Measurements from ENCODE around the gene MBD2. TPM values are rescaled to one million over a fixed set of nuclear protein-coding genes. Genes with fewer than 3 reads are reported as not detected.

The MBD2 gene
- polyA plus RNA-seq (2013): 45.2 TPM

DNA sequence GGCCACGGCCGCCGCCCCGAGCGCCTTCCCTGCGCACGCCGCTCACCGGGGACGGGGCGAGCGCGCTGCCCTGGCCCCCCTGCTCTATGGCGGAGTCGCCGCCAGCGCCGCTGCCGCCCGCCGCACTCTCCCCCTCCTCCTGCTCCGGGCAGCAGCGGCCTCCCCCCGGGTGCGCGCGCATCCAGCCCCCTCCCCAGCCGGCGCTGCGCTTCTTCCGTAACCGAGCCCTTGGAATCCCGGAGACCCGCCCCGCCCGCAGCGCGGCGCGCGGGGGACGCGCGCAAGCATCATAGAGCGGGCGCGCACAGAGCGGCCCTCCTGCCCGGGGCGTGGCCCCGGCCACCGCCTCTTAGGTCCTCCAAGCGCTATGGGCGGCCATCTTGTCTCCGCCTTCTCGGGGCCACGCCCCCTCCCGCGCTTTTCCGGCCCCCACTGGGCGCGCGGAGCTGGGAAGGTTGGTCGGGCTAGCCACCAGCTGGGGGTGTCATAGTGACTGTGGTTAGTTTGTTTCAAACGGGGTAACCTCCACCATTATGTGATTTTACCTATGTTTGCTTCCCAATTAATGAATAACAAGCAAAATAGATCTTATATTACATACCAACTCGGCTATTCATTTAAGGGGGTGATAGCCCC is at the start of gene MBD2:
Gene MBD2, minus strand, starts transcription at position 291 of the 636 bp plus-strand sequence. Its CDS starts 110 bp downstream, at position 181.
- H3K36me3 ChIP-seq (ENCODE audit: control insufficient read depth in 4 of 4, insufficient read depth in 4 of 4, low read length in 3 of 4): peaks cover 0 to 5% (median 0%) of the 10 kb centered on the region in 4 experiments
- DNase-seq: peak; percentile 95 to 98 (median 98)
- H3K4me3 ChIP-seq (ENCODE audit: control insufficient read depth in 1 of 7, extremely low read depth in 1 of 7, insufficient read depth in 4 of 7, low read depth in 2 of 7, low read length in 6 of 7): peak within 1 kb of the TSS; percentile 60 to 86 (median 77)
- peaks cover 14 to 24% (median 18%) of the 10 kb centered on the region in 4 experiments for H3K4me1 ChIP-seq (ENCODE audit: control extremely low read depth in 1 of 4, control insufficient read depth in 4 of 4, insufficient read depth in 4 of 4, low read length in 3 of 4)
- CTCF ChIA-PET: interaction anchor here (0.7 to 1.8 kb wide), 5 partner anchors 16 to 105 kb away, joined by 3 to 20 read pairs (median 4); partner anchors contain the start of gene POLI
- peak within 1 kb of the TSS; percentile 68 to 78 for H3K27ac ChIP-seq (ENCODE audit: insufficient read depth in 1 of 2, low read depth in 1 of 2, low read length in 2 of 2, poor library complexity in 1 of 2, severe bottlenecking in 2 of 2)
- POLR2A ChIA-PET: interaction anchor here (0.6 to 1.0 kb wide), 3 partner anchors 40 to 46 kb away, joined by 3 to 5 read pairs (median 3); partner anchors contain the start of gene POLI
- no peaks in the 10 kb centered on the region for H3K27me3 ChIP-seq (replicated peaks in 2 of 5; ENCODE audit: control insufficient read depth in 4 of 5, insufficient read depth in 5 of 5, low read length in 4 of 5)
- 0% methylated on average over 32 of the region's 66 CpGs for WGBS (ENCODE audit: insufficient coverage)
- H3K9me3 ChIP-seq (ENCODE audit: control extremely low read depth in 1 of 5, control insufficient read depth in 4 of 5, insufficient read depth in 2 of 5, low read depth in 1 of 5, low read length in 4 of 5): no peaks in the 10 kb centered on the region

GRCh38 chr18:54269893-54270844 is 45.7 kb upstream of the MBD2 start:
- Histone ChIP-seq H3K27me3 (replicated peaks in 2 of 5; ENCODE audit: control insufficient read depth in 4 of 5, insufficient read depth in 5 of 5, low read length in 4 of 5) (no peaks in the 10 kb centered on the region), H3K4me3 (ENCODE audit: control insufficient read depth in 1 of 7, extremely low read depth in 1 of 7, insufficient read depth in 4 of 7, low read depth in 2 of 7, low read length in 6 of 7) (peak overlapping the region; percentile 54 to 96 (median 76))

DNA sequence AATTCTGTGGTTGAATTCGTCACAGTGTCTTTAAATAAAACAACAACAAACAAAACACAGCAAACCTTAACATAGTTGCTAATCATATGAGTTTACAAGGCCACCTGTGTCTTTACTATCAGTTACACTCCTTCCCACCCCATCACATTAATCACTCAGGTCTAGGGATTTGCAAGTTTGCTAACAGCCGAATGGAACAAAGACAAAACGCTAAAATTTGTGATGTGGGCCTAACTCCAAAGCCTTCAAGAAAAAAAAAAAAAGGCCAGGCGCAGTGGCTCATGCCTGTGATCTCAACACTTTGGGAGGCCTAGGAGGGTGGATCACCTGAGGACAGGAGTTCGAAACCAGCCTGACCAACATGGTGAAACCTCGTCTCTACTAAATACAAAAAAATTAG is 44.3 kb upstream of the MBD2 start:
- ChIA-PET POLR2A (interaction anchor here (0.6 to 1.0 kb wide), 4 partner anchors 10 to 44 kb away, joined by 4 to 5 read pairs (median 4); partner anchors contain the start of gene MBD2), CTCF (interaction anchor here (3.1 to 4.0 kb wide), 3 partner anchors 20 to 46 kb away, joined by 16 to 37 read pairs (median 20); partner anchors contain the start of gene MBD2)
- peak in 2 of 3 donors; percentile 20 to 29 for DNase-seq
- H3K9me3 ChIP-seq (ENCODE audit: control extremely low read depth in 1 of 5, control insufficient read depth in 4 of 5, insufficient read depth in 2 of 5, low read depth in 1 of 5, low read length in 4 of 5): no peaks in the 10 kb centered on the region
- no peaks in the 10 kb centered on the region for H3K27me3 ChIP-seq (replicated peaks in 2 of 5; ENCODE audit: control insufficient read depth in 4 of 5, insufficient read depth in 5 of 5, low read length in 4 of 5)
- 68% methylated on average over 3 of the region's 6 CpGs for WGBS (ENCODE audit: insufficient coverage)
- no peaks in the 10 kb centered on the region for H3K36me3 ChIP-seq (ENCODE audit: control insufficient read depth in 4 of 4, insufficient read depth in 4 of 4, low read length in 3 of 4)
- peak overlapping the region; percentile 84 to 90 for H3K27ac ChIP-seq (ENCODE audit: insufficient read depth in 1 of 2, low read depth in 1 of 2, low read length in 2 of 2, poor library complexity in 1 of 2, severe bottlenecking in 2 of 2)
- H3K4me1 ChIP-seq (ENCODE audit: control extremely low read depth in 1 of 4, control insufficient read depth in 4 of 4, insufficient read depth in 4 of 4, low read length in 3 of 4): peaks cover 8 to 21% (median 15%) of the 10 kb centered on the region in 4 experiments
- H3K4me3 ChIP-seq (ENCODE audit: control insufficient read depth in 1 of 7, extremely low read depth in 1 of 7, insufficient read depth in 4 of 7, low read depth in 2 of 7, low read length in 6 of 7): peak overlapping the region in 6 of 7 experiments; percentile 54 to 96 (median 80)

More at GRCh38 chr18:54269893-54270844, 45.7 kb upstream of the MBD2 start:
- Histone ChIP-seq H3K36me3 (ENCODE audit: control insufficient read depth in 4 of 4, insufficient read depth in 4 of 4, low read length in 3 of 4) (peaks cover 0 to 2% (median under 1%) of the 10 kb centered on the region in 4 experiments), H3K4me1 (ENCODE audit: control extremely low read depth in 1 of 4, control insufficient read depth in 4 of 4, insufficient read depth in 4 of 4, low read length in 3 of 4) (peaks cover 8 to 21% (median 15%) of the 10 kb centered on the region in 4 experiments), H3K9me3 (ENCODE audit: control extremely low read depth in 1 of 5, control insufficient read depth in 4 of 5, insufficient read depth in 2 of 5, low read depth in 1 of 5, low read length in 4 of 5) (no peaks in the 10 kb centered on the region), H3K27ac (ENCODE audit: insufficient read depth in 1 of 2, low read depth in 1 of 2, low read length in 2 of 2, poor library complexity in 1 of 2, severe bottlenecking in 2 of 2) (peak overlapping the region; percentile 84 to 90)
- WGBS (ENCODE audit: insufficient coverage): 0% methylated on average over 18 of the region's 27 CpGs
- ChIA-PET POLR2A (interaction anchor here (0.9 to 1.5 kb wide), 4 partner anchors 18 to 87 kb away, joined by 3 to 7 read pairs (median 4); partner anchors contain the start of genes C18orf54, MBD2 and STARD6), CTCF (interaction anchor here (0.7 to 4.0 kb wide), 17 partner anchors 21 to 105 kb away, joined by 3 to 37 read pairs (median 4); partner anchors contain the start of gene MBD2)
- peak; percentile 47 to 82 (median 65) for DNase-seq

DNA sequence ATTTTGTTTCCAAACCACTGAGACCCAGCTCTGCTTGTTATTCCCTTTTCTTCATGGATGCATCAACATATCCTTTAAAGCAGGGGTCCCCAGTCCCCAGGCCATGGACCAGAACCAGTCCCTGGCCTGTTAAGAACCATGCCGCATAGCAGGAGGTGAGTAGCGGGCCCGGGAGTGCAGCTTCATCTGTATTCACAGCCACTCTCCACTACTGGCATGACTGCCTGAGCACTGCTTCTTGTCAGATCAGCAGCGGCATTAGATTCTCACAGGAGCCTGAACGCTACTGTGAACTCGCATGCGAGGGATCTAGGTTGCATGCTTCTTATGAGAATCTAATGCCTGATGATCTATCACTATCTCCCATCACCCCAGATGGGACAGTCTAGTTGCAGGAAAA is 43.2 kb upstream of the MBD2 start:
- Histone ChIP-seq H3K27me3 (replicated peaks in 2 of 5; ENCODE audit: control insufficient read depth in 4 of 5, insufficient read depth in 5 of 5, low read length in 4 of 5) (no peaks in the 10 kb centered on the region), H3K27ac (ENCODE audit: insufficient read depth in 1 of 2, low read depth in 1 of 2, low read length in 2 of 2, poor library complexity in 1 of 2, severe bottlenecking in 2 of 2) (no peak overlapping the region), H3K4me3 (ENCODE audit: control insufficient read depth in 1 of 7, extremely low read depth in 1 of 7, insufficient read depth in 4 of 7, low read depth in 2 of 7, low read length in 6 of 7) (no peak overlapping the region), H3K36me3 (ENCODE audit: control insufficient read depth in 4 of 4, insufficient read depth in 4 of 4, low read length in 3 of 4) (no peaks in the 10 kb centered on the region), H3K9me3 (ENCODE audit: control extremely low read depth in 1 of 5, control insufficient read depth in 4 of 5, insufficient read depth in 2 of 5, low read depth in 1 of 5, low read length in 4 of 5) (no peaks in the 10 kb centered on the region), H3K4me1 (ENCODE audit: control extremely low read depth in 1 of 4, control insufficient read depth in 4 of 4, insufficient read depth in 4 of 4, low read length in 3 of 4) (peaks cover 8 to 21% (median 15%) of the 10 kb centered on the region in 4 experiments)
- no peak for DNase-seq
- ChIA-PET CTCF (no interaction called here), POLR2A (interaction anchor here (0.6 kb wide), 2 partner anchors 28 to 29 kb away, joined by 3 to 4 read pairs; no protein-coding TSS in a partner anchor)
- 96% methylated on average over 5 of the region's 7 CpGs for WGBS (ENCODE audit: insufficient coverage)

GRCh38 chr18:54263904-54264336 is 39.5 kb upstream of the MBD2 start:
- peaks cover 0 to 10% (median 2%) of the 10 kb centered on the region in 4 experiments for H3K4me1 ChIP-seq (ENCODE audit: control extremely low read depth in 1 of 4, control insufficient read depth in 4 of 4, insufficient read depth in 4 of 4, low read length in 3 of 4)
- ChIA-PET POLR2A (no interaction called here), CTCF (no interaction called here)
- no CpG with 5 or more reads among the region's 1 CpG for WGBS (ENCODE audit: insufficient coverage)
- H3K36me3 ChIP-seq (ENCODE audit: control insufficient read depth in 4 of 4, insufficient read depth in 4 of 4, low read length in 3 of 4): no peaks in the 10 kb centered on the region
- DNase-seq: no peak
- no peak overlapping the region for H3K27ac ChIP-seq (ENCODE audit: insufficient read depth in 1 of 2, low read depth in 1 of 2, low read length in 2 of 2, poor library complexity in 1 of 2, severe bottlenecking in 2 of 2)
- H3K27me3 ChIP-seq (replicated peaks in 2 of 5; ENCODE audit: control insufficient read depth in 4 of 5, insufficient read depth in 5 of 5, low read length in 4 of 5): no peaks in the 10 kb centered on the region
- H3K9me3 ChIP-seq (ENCODE audit: control extremely low read depth in 1 of 5, control insufficient read depth in 4 of 5, insufficient read depth in 2 of 5, low read depth in 1 of 5, low read length in 4 of 5): no peaks in the 10 kb centered on the region
- H3K4me3 ChIP-seq (ENCODE audit: control insufficient read depth in 1 of 7, extremely low read depth in 1 of 7, insufficient read depth in 4 of 7, low read depth in 2 of 7, low read length in 6 of 7): no peak overlapping the region

DNA sequence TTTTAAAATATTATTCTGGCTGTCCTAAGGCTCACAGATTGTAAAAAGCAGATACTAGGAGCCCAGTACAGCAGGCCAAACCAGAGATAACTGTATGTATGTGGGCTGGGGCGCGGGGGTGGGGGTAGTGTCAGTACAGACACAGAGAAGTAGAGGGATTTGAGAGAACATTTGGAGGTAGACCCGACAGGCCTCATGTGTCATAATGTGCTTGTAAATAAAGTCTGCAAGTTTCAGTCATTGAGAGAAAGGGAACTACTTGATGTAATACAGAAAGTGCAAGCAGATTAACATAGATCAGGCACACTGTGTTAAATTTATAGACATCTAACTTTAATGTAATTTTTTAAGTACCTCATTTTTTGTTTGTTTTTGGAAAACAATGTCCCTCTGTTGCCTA is 37.4 kb upstream of the MBD2 start:
- POLR2A ChIA-PET: interaction anchor here (0.6 kb wide), 1 partner anchor 126 kb away, joined by 3 read pairs; no protein-coding TSS in a partner anchor
- DNase-seq: peak in 2 of 3 donors; percentile 24 to 36
- Histone ChIP-seq H3K4me1 (ENCODE audit: control extremely low read depth in 1 of 4, control insufficient read depth in 4 of 4, insufficient read depth in 4 of 4, low read length in 3 of 4) (peaks cover 0 to 3% (median 0%) of the 10 kb centered on the region in 4 experiments), H3K27me3 (replicated peaks in 2 of 5; ENCODE audit: control insufficient read depth in 4 of 5, insufficient read depth in 5 of 5, low read length in 4 of 5) (no peaks in the 10 kb centered on the region), H3K36me3 (ENCODE audit: control insufficient read depth in 4 of 4, insufficient read depth in 4 of 4, low read length in 3 of 4) (no peaks in the 10 kb centered on the region), H3K27ac (ENCODE audit: insufficient read depth in 1 of 2, low read depth in 1 of 2, low read length in 2 of 2, poor library complexity in 1 of 2, severe bottlenecking in 2 of 2) (no peak overlapping the region), H3K4me3 (ENCODE audit: control insufficient read depth in 1 of 7, extremely low read depth in 1 of 7, insufficient read depth in 4 of 7, low read depth in 2 of 7, low read length in 6 of 7) (no peak overlapping the region), H3K9me3 (ENCODE audit: control extremely low read depth in 1 of 5, control insufficient read depth in 4 of 5, insufficient read depth in 2 of 5, low read depth in 1 of 5, low read length in 4 of 5) (no peaks in the 10 kb centered on the region)
- CTCF ChIA-PET: no interaction called here
- 67% methylated on average over 3 of the region's 3 CpGs for WGBS (ENCODE audit: insufficient coverage)

Measured in common myeloid progenitor, CD34-positive (primary cell).